Activated CD8-positive, alpha-beta T cell treated with anti-CD3 and anti-CD28 coated beads for 36 hours (primary cell): ENCODE results near the gene GDF2. TPM values are rescaled to one million over a fixed set of nuclear protein-coding genes. Genes with fewer than 3 reads are reported as not detected.

Experiments
- ATAC-seq: fragments of 200-7000 bp; cut with Tn5 transposase; one replicate; pipeline ENCODE4 v1.10.0; 2021; ENCODE audit warnings: mild to moderate bottlenecking, moderate library complexity
- CTCF ChIA-PET: fragments of 350-600 bp; sonication (Branson Sonifier 250); formaldehyde crosslinking; loops from one replicate; lab custom pipeline; 2021; ENCODE audit warnings: antibody characterized with exemption; lab: Charles Lee
- POLR2A ChIA-PET: fragments of 350-600 bp; sonication (Branson Sonifier 250); formaldehyde crosslinking; loops from one replicate; lab custom pipeline; 2021; ENCODE audit warnings: antibody characterized with exemption; lab: Charles Lee
- DNase-seq: peaks from one replicate; pipeline ENCODE4 v3.0.0-alpha.2; 2020
- H3K27ac Mint-ChIP-seq: one replicate; pipeline ENCODE4 v1.8.0; 2021; ENCODE audit warnings: mild to moderate bottlenecking, mixed read lengths
- H3K27me3 Mint-ChIP-seq: one replicate; pipeline ENCODE4 v1.8.0; 2021; ENCODE audit warnings: mixed read lengths
- H3K36me3 Mint-ChIP-seq: one replicate; pipeline ENCODE4 v1.8.0; 2021; ENCODE audit warnings: low read depth, mixed read lengths
- H3K4me1 Mint-ChIP-seq: one replicate; pipeline ENCODE4 v1.8.0; 2021; ENCODE audit warnings: low read depth, mixed read lengths
- H3K4me3 Mint-ChIP-seq: one replicate; pipeline ENCODE4 v1.8.0; 2021; ENCODE audit warnings: mild to moderate bottlenecking, moderate library complexity, mixed read lengths
- H3K9me3 Mint-ChIP-seq: one replicate; pipeline ENCODE4 v1.8.0; 2021; ENCODE audit warnings: mixed read lengths
- CTCF ChIP-seq: fragments of 200-600 bp; IDR thresholded peaks from one replicate; pipeline ENCODE4 v1.8.0; 2022; ENCODE audit warnings: antibody characterized with exemption, mild to moderate bottlenecking
- intact Hi-C: fragments of 100-400 bp; cut with micrococcal nuclease; formaldehyde crosslinking; loops from one replicate; pipeline ENCODE4 v1.10.0; 2022
- total RNA-seq, 2 experiments: library from RNA; stranded (reverse); gene quantifications; one replicate each; pipeline ENCODE4 v1.2.3, GENCODE V29; 2021

Gene GDF2
- total RNA-seq, 2 experiments from 2014 or later, result not detected

GRCh38 chr10:47347303-47347675 lies 25.0 kb downstream of the GDF2 start:
- Mint-ChIP-seq H3K36me3 (no peaks in the 10 kb centered on the region), H3K4me1 (no peaks in the 10 kb centered on the region), H3K4me3 (no peak overlapping the region), H3K27me3 (peaks cover 1% of the 10 kb centered on the region), H3K27ac (no peak overlapping the region), H3K9me3 (no peaks in the 10 kb centered on the region)
- CTCF ChIA-PET, result interaction anchor here (1.6 to 2.1 kb wide), 2 partner anchors 35 to 322 kb away, joined by 3 to 6 read pairs; no protein-coding TSS in a partner anchor
- DNase-seq (no peak), ATAC-seq (no peak)
- POLR2A ChIA-PET, result no interaction called here
- TF ChIP-seq CTCF, result no peak
- intact Hi-C loops, result no loop called here

GRCh38 chr10:47348138-47348651 lies 25.9 kb downstream of the GDF2 start, which contains the start of gene RBP3:
Gene RBP3 (plus strand): TSS chr10:47348363. CDS start chr10:47348485, 122 bp downstream.
- CTCF ChIA-PET, result interaction anchor here (1.6 to 2.1 kb wide), 2 partner anchors 36 to 323 kb away, joined by 3 to 6 read pairs; no protein-coding TSS in a partner anchor
- intact Hi-C loops, result no loop called here
- TF ChIP-seq CTCF, result no peak
- Mint-ChIP-seq H3K27ac (no peak within 1 kb of the TSS), H3K36me3 (no peaks in the 10 kb centered on the region), H3K4me1 (no peaks in the 10 kb centered on the region), H3K27me3 (no peaks in the 10 kb centered on the region), H3K4me3 (no peak within 1 kb of the TSS), H3K9me3 (no peaks in the 10 kb centered on the region)
- POLR2A ChIA-PET, result no interaction called here
- ATAC-seq (no peak), DNase-seq (no peak)

DNA sequence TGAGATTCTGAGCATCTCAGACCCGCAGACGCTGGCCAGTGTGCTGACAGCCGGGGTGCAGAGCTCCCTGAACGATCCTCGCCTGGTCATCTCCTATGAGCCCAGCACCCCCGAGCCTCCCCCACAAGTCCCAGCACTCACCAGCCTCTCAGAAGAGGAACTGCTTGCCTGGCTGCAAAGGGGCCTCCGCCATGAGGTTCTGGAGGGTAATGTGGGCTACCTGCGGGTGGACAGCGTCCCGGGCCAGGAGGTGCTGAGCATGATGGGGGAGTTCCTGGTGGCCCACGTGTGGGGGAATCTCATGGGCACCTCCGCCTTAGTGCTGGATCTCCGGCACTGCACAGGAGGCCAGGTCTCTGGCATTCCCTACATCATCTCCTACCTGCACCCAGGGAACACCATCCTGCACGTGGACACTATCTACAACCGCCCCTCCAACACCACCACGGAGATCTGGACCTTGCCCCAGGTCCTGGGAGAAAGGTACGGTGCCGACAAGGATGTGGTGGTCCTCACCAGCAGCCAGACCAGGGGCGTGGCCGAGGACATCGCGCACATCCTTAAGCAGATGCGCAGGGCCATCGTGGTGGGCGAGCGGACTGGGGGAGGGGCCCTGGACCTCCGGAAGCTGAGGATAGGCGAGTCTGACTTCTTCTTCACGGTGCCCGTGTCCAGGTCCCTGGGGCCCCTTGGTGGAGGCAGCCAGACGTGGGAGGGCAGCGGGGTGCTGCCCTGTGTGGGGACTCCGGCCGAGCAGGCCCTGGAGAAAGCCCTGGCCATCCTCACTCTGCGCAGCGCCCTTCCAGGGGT lies 26.6 kb downstream of the GDF2 start:
- intact Hi-C loops, result no loop called here
- H3K4me1 Mint-ChIP-seq, result no peaks in the 10 kb centered on the region
- H3K36me3 Mint-ChIP-seq, result no peaks in the 10 kb centered on the region
- no peak for TF ChIP-seq CTCF
- DNase-seq, result no peak
- H3K27me3 Mint-ChIP-seq, result no peaks in the 10 kb centered on the region
- POLR2A ChIA-PET, result no interaction called here
- no peak for ATAC-seq
- H3K9me3 Mint-ChIP-seq, result no peaks in the 10 kb centered on the region
- no peak overlapping the region for H3K27ac Mint-ChIP-seq
- H3K4me3 Mint-ChIP-seq, result no peak overlapping the region
- CTCF ChIA-PET, result interaction anchor here (1.6 to 2.1 kb wide), 2 partner anchors 8 to 324 kb away, joined by 5 to 6 read pairs; no protein-coding TSS in a partner anchor

GRCh38 chr10:47349516-47349915 lies 27.3 kb downstream of the GDF2 start:
- no peak for DNase-seq
- intact Hi-C loops, result no loop called here
- Mint-ChIP-seq H3K36me3 (no peaks in the 10 kb centered on the region), H3K4me3 (no peak overlapping the region), H3K27me3 (no peaks in the 10 kb centered on the region), H3K27ac (no peak overlapping the region), H3K4me1 (no peaks in the 10 kb centered on the region), H3K9me3 (no peaks in the 10 kb centered on the region)
- no peak for ATAC-seq
- TF ChIP-seq CTCF, result no peak
- POLR2A ChIA-PET, result no interaction called here
- CTCF ChIA-PET, result interaction anchor here (1.6 kb wide), 1 partner anchor 9 kb away, joined by 5 read pairs; no protein-coding TSS in a partner anchor

- Mint-ChIP-seq H3K9me3 (no peaks in the 10 kb centered on the region), H3K4me1 (no peaks in the 10 kb centered on the region), H3K36me3 (no peaks in the 10 kb centered on the region), H3K4me3 (no peak overlapping the region), H3K27ac (no peak overlapping the region), H3K27me3 (no peaks in the 10 kb centered on the region)
- intact Hi-C loops, result loop anchor here (2.0 kb wide), 1 partner anchor 41 kb away; no protein-coding TSS in a partner anchor
- TF ChIP-seq CTCF, result no peak
- CTCF ChIA-PET, result interaction anchor here (1.6 kb wide), 1 partner anchor 9 kb away, joined by 5 read pairs; no protein-coding TSS in a partner anchor
- no peak for DNase-seq
- ATAC-seq, result no peak
- POLR2A ChIA-PET, result no interaction called here
Observed at GRCh38 chr10:47349941-47350371, 27.7 kb downstream of the GDF2 start.
